ENCODE results near the gene DENND2C. TPM values are rescaled to one million over a fixed set of nuclear protein-coding genes. Genes with fewer than 3 reads are reported as not detected.

Gene DENND2C
- total RNA-seq, 1 donor from 2014 or later = 7.7 TPM

- DNase-seq (ENCODE audit: low spot score) = no peak
- no peaks in the 10 kb centered on the region for H3K27me3 Mint-ChIP-seq (ENCODE audit: unreplicated experiment)
Measured at GRCh38 chr1:114551400-114551799, 118.4 kb downstream of the DENND2C start.

GRCh38 chr1:114550336-114550735 is 119.5 kb downstream of the DENND2C start:
- H3K27ac Mint-ChIP-seq (ENCODE audit: unreplicated experiment) = no peak overlapping the region
- no peak for DNase-seq (ENCODE audit: low spot score)
- H3K36me3 Mint-ChIP-seq (ENCODE audit: low read depth, unreplicated experiment) = no peaks in the 10 kb centered on the region
- TF ChIP-seq CTCF (IDR thresholded peaks at IDR 0.05; ENCODE audit: unreplicated experiment) = no peak
- no peak overlapping the region for H3K4me3 Mint-ChIP-seq (ENCODE audit: unreplicated experiment)
- H3K9me3 Mint-ChIP-seq (ENCODE audit: unreplicated experiment) = no peaks in the 10 kb centered on the region
- H3K27me3 Mint-ChIP-seq (ENCODE audit: unreplicated experiment) = no peaks in the 10 kb centered on the region
- no peaks in the 10 kb centered on the region for H3K4me1 Mint-ChIP-seq (ENCODE audit: unreplicated experiment)

More at GRCh38 chr1:114551400-114551799, 118.4 kb downstream of the DENND2C start:
- Mint-ChIP-seq H3K9me3 (ENCODE audit: unreplicated experiment) (no peaks in the 10 kb centered on the region), H3K27ac (ENCODE audit: unreplicated experiment) (no peak overlapping the region), H3K4me3 (ENCODE audit: unreplicated experiment) (no peak overlapping the region), H3K4me1 (ENCODE audit: unreplicated experiment) (no peaks in the 10 kb centered on the region), H3K36me3 (ENCODE audit: low read depth, unreplicated experiment) (no peaks in the 10 kb centered on the region)
- no peak for TF ChIP-seq CTCF (IDR thresholded peaks at IDR 0.05; ENCODE audit: unreplicated experiment)

- no peak for TF ChIP-seq CTCF (IDR thresholded peaks at IDR 0.05; ENCODE audit: unreplicated experiment)
- H3K9me3 Mint-ChIP-seq (ENCODE audit: unreplicated experiment) = no peaks in the 10 kb centered on the region
- H3K4me1 Mint-ChIP-seq (ENCODE audit: unreplicated experiment) = no peaks in the 10 kb centered on the region
- no peak overlapping the region for H3K27ac Mint-ChIP-seq (ENCODE audit: unreplicated experiment)
- no peak for DNase-seq (ENCODE audit: low spot score)
- H3K4me3 Mint-ChIP-seq (ENCODE audit: unreplicated experiment) = no peak overlapping the region
- H3K36me3 Mint-ChIP-seq (ENCODE audit: low read depth, unreplicated experiment) = no peaks in the 10 kb centered on the region
- no peaks in the 10 kb centered on the region for H3K27me3 Mint-ChIP-seq (ENCODE audit: unreplicated experiment)
Measured at GRCh38 chr1:114549137-114549536, 120.7 kb downstream of the DENND2C start.

GRCh38 chr1:114547076-114547475 is 122.8 kb downstream of the DENND2C start:
- Mint-ChIP-seq H3K4me3 (ENCODE audit: unreplicated experiment) (no peak overlapping the region), H3K36me3 (ENCODE audit: low read depth, unreplicated experiment) (no peaks in the 10 kb centered on the region), H3K27me3 (ENCODE audit: unreplicated experiment) (no peaks in the 10 kb centered on the region), H3K9me3 (ENCODE audit: unreplicated experiment) (no peaks in the 10 kb centered on the region), H3K4me1 (ENCODE audit: unreplicated experiment) (no peaks in the 10 kb centered on the region), H3K27ac (ENCODE audit: unreplicated experiment) (no peak overlapping the region)
- no peak for DNase-seq (ENCODE audit: low spot score)
- no peak for TF ChIP-seq CTCF (IDR thresholded peaks at IDR 0.05; ENCODE audit: unreplicated experiment)

GRCh38 chr1:114545796-114546195 is 124.1 kb downstream of the DENND2C start:
- H3K27ac Mint-ChIP-seq (ENCODE audit: unreplicated experiment) = no peak overlapping the region
- H3K4me1 Mint-ChIP-seq (ENCODE audit: unreplicated experiment) = no peaks in the 10 kb centered on the region
- TF ChIP-seq CTCF (IDR thresholded peaks at IDR 0.05; ENCODE audit: unreplicated experiment) = no peak
- DNase-seq (ENCODE audit: low spot score) = no peak
- H3K36me3 Mint-ChIP-seq (ENCODE audit: low read depth, unreplicated experiment) = no peaks in the 10 kb centered on the region
- no peak overlapping the region for H3K4me3 Mint-ChIP-seq (ENCODE audit: unreplicated experiment)
- no peaks in the 10 kb centered on the region for H3K9me3 Mint-ChIP-seq (ENCODE audit: unreplicated experiment)
- H3K27me3 Mint-ChIP-seq (ENCODE audit: unreplicated experiment) = no peaks in the 10 kb centered on the region

All from endothelial cell (in vitro differentiated cells).